ENCODE measurements around the gene PCBD1. TPM values are rescaled to one million over a fixed set of nuclear protein-coding genes. Genes with fewer than 3 reads are reported as not detected.

PCBD1 gene
- total RNA-seq, 1 experiment from 2014 or later, result 39.7 TPM

DNA sequence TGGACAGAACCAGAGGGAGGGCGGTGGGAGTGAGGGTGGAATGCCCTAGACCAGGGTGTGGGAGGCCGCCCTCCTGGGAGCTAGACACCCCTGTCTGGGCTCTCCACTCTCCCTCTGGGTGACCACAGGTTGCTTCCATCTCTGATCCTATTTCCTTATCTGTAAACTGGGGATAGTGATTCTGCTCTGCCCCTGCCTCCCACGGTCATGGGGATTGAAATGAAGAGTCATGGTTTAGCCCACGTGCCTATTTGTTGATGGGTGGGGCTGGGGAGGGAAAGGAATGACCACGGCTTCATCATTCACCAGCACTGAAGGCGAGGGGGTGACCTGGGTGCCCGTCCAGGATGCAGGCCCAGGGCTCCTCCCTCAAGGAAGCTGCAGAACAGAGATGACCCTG, 49.3 kb upstream of the PCBD1 start:
- no CpG with 5 or more reads among the region's 7 CpGs for WGBS (ENCODE audit: extremely low coverage, insufficient read length, low lambda C conversion rate)
- H3K27me3 Mint-ChIP-seq (ENCODE audit: low read depth), result peaks cover 15% of the 10 kb centered on the region
- H3K27ac Mint-ChIP-seq, result no peak overlapping the region

More for the DNA sequence above, 49.3 kb upstream of the PCBD1 start:
- Histone ChIP-seq H3K9me3 (ENCODE audit: control insufficient read depth, low read depth, low read length) (no peaks in the 10 kb centered on the region), H3K79me1 (ENCODE audit: insufficient read depth, low read depth, low read length, poor library complexity, severe bottlenecking) (no peaks in the 10 kb centered on the region), H4K91ac (ENCODE audit: insufficient read length, low read depth, low read length) (no peak overlapping the region), H2BK15ac (ENCODE audit: low read depth, low read length) (no peak overlapping the region), H4K8ac (replicated peaks; ENCODE audit: insufficient read length, low read depth, low read length) (no peak overlapping the region), H3K4me1 (ENCODE audit: insufficient read depth, low read length) (no peaks in the 10 kb centered on the region), H3K18ac (ENCODE audit: insufficient read length, low read depth, low read length) (no peak overlapping the region), H3K23me2 (ENCODE audit: insufficient read length, low read depth, low read length, poor library complexity, severe bottlenecking) (no peaks in the 10 kb centered on the region), H2AFZ (ENCODE audit: low read length) (no peak overlapping the region), H2BK20ac (ENCODE audit: low read depth, low read length, poor library complexity, severe bottlenecking) (no peak overlapping the region), H3K23ac (ENCODE audit: insufficient read length, low read depth, low read length) (no peak overlapping the region), H3K56ac (ENCODE audit: insufficient read length, low read depth, low read length) (no peak overlapping the region), H3K27me3 (ENCODE audit: insufficient read depth, low read length) (no peaks in the 10 kb centered on the region), H3K9ac (ENCODE audit: extremely low read depth, insufficient read length, low read length) (no peak overlapping the region), H3K4ac (ENCODE audit: low read depth, low read length) (no peak overlapping the region), H2BK5ac (ENCODE audit: insufficient read length, low read length) (no peak overlapping the region), H3K79me2 (ENCODE audit: insufficient read depth, low read length) (no peaks in the 10 kb centered on the region), H2BK120ac (ENCODE audit: low read depth, low read length, poor library complexity, severe bottlenecking) (no peak overlapping the region), H3K27ac (ENCODE audit: insufficient read length, low read depth, low read length) (no peak overlapping the region), H3T11ph (ENCODE audit: low read length) (no peak overlapping the region), H2BK12ac (ENCODE audit: insufficient read length, low read depth, low read length) (no peak overlapping the region), H4K5ac (ENCODE audit: insufficient read length, low read depth, low read length) (no peak overlapping the region), H2AK5ac (ENCODE audit: insufficient read length, low read length) (no peak overlapping the region), H3K14ac (ENCODE audit: insufficient read depth, low read length) (no peak overlapping the region), H4K20me1 (ENCODE audit: control insufficient read depth, insufficient read depth, insufficient read length) (no peaks in the 10 kb centered on the region), H3K4me2 (ENCODE audit: insufficient read depth, insufficient read length, low read length) (no peak overlapping the region)
- Mint-ChIP-seq H3K36me3 (ENCODE audit: insufficient read depth in 1 of 3, low read depth in 3 of 3) (no peaks in the 10 kb centered on the region), H3K4me3 (no peak overlapping the region), H3K9me3 (no peaks in the 10 kb centered on the region), H3K4me1 (0 out of 4 replicates have a peak, but pooled peaks cover 0 to 3% of the 10 kb centered on the region in 2 experiments)
- TF ChIP-seq, protein P1, sequence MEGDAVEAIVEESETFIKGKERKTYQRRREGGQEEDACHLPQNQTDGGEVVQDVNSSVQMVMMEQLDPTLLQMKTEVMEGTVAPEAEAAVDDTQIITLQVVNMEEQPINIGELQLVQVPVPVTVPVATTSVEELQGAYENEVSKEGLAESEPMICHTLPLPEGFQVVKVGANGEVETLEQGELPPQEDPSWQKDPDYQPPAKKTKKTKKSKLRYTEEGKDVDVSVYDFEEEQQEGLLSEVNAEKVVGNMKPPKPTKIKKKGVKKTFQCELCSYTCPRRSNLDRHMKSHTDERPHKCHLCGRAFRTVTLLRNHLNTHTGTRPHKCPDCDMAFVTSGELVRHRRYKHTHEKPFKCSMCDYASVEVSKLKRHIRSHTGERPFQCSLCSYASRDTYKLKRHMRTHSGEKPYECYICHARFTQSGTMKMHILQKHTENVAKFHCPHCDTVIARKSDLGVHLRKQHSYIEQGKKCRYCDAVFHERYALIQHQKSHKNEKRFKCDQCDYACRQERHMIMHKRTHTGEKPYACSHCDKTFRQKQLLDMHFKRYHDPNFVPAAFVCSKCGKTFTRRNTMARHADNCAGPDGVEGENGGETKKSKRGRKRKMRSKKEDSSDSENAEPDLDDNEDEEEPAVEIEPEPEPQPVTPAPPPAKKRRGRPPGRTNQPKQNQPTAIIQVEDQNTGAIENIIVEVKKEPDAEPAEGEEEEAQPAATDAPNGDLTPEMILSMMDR (conservative IDR thresholded peaks at IDR 0.05), result no peak
- no peak for DNase-seq

Measured in H9 (cell line).